Endothelial cell of umbilical vein (primary cell): ENCODE results near the gene C4orf50. TPM values are rescaled to one million over a fixed set of nuclear protein-coding genes. Genes with fewer than 3 reads are reported as not detected.

Experiments
- BruUV-seq: library from RNA; stranded (reverse); fragments of 400-500 nt; replicated peaks from 2 replicates; lab custom pipeline; 2021; lab: Mats Ljungman, UMichigan
- CTCF ChIA-PET: fragments of 300-600, 350-600 bp; sonication (Branson Sonifier 250); formaldehyde crosslinking; loops from one replicate; lab custom pipeline; 2021; ENCODE audit warnings: antibody characterized with exemption, inconsistent platforms; lab: Charles Lee
- POLR2A ChIA-PET: fragments of 300-600, 350-600 bp; sonication (Branson Sonifier 250); formaldehyde crosslinking; loops from one replicate; lab custom pipeline; 2021; ENCODE audit warnings: antibody characterized with exemption, inconsistent platforms; lab: Charles Lee
- DNase-seq: peaks from one replicate; pipeline ENCODE4 v3.0.0-alpha.2; 2011; ENCODE audit warnings: low read depth, low spot score
- FAIRE-seq: peaks from 2 replicates; lab custom pipeline; 2011; peaks lifted over from hg19 to GRCh38; lab: Jason Lieb, UNC
- H2AFZ ChIP-seq: 2 replicates; pipeline ENCODE4 v1.6.0; 2012; ENCODE audit warnings: low read depth, low read length, control low read depth, inconsistent platforms
- H3K27ac ChIP-seq: 2 replicates; pipeline ENCODE4 v1.5.1; 2011; ENCODE audit warnings: low read depth, mild to moderate bottlenecking, control low read depth, low read length, moderate library complexity; ENCODE audit not compliant: insufficient read depth
- H3K27me3 ChIP-seq, 2 experiments: 2 replicates each; pipeline versions ENCODE4 v1.6.0 to v1.6.1; 2011; ENCODE audit warnings: low read length in 2 of 2, mixed read lengths in 1 of 2; ENCODE audit not compliant: control insufficient read depth in 2 of 2, insufficient read depth in 2 of 2
- H3K36me3 ChIP-seq, 2 experiments: 2 replicates in 1 of 2; 3 replicates in 1 of 2; pipeline ENCODE4 v1.5.1; 2011; ENCODE audit warnings: low read length in 2 of 2, mild to moderate bottlenecking in 1 of 2, moderate library complexity in 1 of 2; ENCODE audit not compliant: control insufficient read depth in 2 of 2, insufficient read depth in 2 of 2; ENCODE audit errors: extremely low read depth in 1 of 2
- H3K4me1 ChIP-seq: 3 replicates; pipeline ENCODE4 v1.5.1; 2011; ENCODE audit warnings: mild to moderate bottlenecking, low read length; ENCODE audit not compliant: control insufficient read depth, insufficient read depth; ENCODE audit errors: extremely low read depth
- H3K4me2 ChIP-seq: 2 replicates; pipeline ENCODE4 v1.6.1; 2011; ENCODE audit warnings: low read length, control low read depth, mixed read lengths; ENCODE audit not compliant: insufficient read depth
- H3K4me3 ChIP-seq, 3 experiments: fragments of 200-600 bp in 1 of 3; sonication (generic), shearing (Covaris generic) in 1 of 3; replicated peaks in 1 of 3; 2 replicates each; pipeline ENCODE4 v1.5.1; 2011 to 2016; ENCODE audit warnings: control low read depth in 3 of 3, low read length in 3 of 3, mild to moderate bottlenecking in 2 of 3, inconsistent platforms in 1 of 3, low read depth in 1 of 3, moderate library complexity in 1 of 3; ENCODE audit not compliant: insufficient read depth in 1 of 3
- H3K79me2 ChIP-seq: 2 replicates; pipeline ENCODE4 v1.6.0; 2012; ENCODE audit warnings: low read length, inconsistent platforms; ENCODE audit not compliant: control insufficient read depth, insufficient read depth
- H3K9ac ChIP-seq: replicated peaks from 2 replicates; pipeline ENCODE3; 2011; ENCODE audit warnings: low read length, control low read depth; ENCODE audit not compliant: insufficient read depth; ENCODE audit errors: extremely low read depth
- H3K9me1 ChIP-seq: replicated peaks from 3 replicates; pipeline ENCODE4 v1.6.0; 2011; ENCODE audit warnings: mild to moderate bottlenecking, low read length; ENCODE audit not compliant: control insufficient read depth, insufficient read depth; ENCODE audit errors: extremely low read depth
- H3K9me3 ChIP-seq: replicated peaks from 2 replicates; pipeline ENCODE4 v1.5.1; 2012; ENCODE audit warnings: low read length, inconsistent platforms; ENCODE audit not compliant: control insufficient read depth, insufficient read depth
- H4K20me1 ChIP-seq: replicated peaks from 2 replicates; pipeline ENCODE3; 2011; ENCODE audit warnings: mild to moderate bottlenecking, low read length; ENCODE audit not compliant: control insufficient read depth, insufficient read depth; ENCODE audit errors: extremely low read depth
- CTCF ChIP-seq, 2 donors: IDR thresholded peaks; 1 replicate in 1 of 2; 2 replicates in 1 of 2; pipeline ENCODE4 v1.5.1; 2011; ENCODE audit warnings: low read length in 2 of 2, mild to moderate bottlenecking in 2 of 2, moderate library complexity in 2 of 2, control low read depth in 1 of 2, inconsistent platforms in 1 of 2, low read depth in 1 of 2; ENCODE audit not compliant: insufficient read depth in 1 of 2; ENCODE audit errors: extremely low read depth in 1 of 2
- EZH2 ChIP-seq: IDR thresholded peaks from 2 replicates; pipeline ENCODE4 v1.6.1; 2012; ENCODE audit warnings: borderline replicate concordance, low read depth, mild to moderate bottlenecking, moderate library complexity, low read length, inconsistent platforms; ENCODE audit not compliant: severe bottlenecking
- FOS ChIP-seq: IDR thresholded peaks from 2 replicates; pipeline ENCODE4 v1.6.1; 2011; ENCODE audit warnings: mild to moderate bottlenecking, low read length, moderate library complexity, borderline replicate concordance; ENCODE audit not compliant: insufficient read depth
- GATA2 ChIP-seq: IDR thresholded peaks from 2 replicates; pipeline ENCODE4 v1.7.0; 2011; ENCODE audit warnings: low read depth, mild to moderate bottlenecking, moderate library complexity, mixed read lengths, low read length; ENCODE audit not compliant: insufficient read length, insufficient read depth
- JUN ChIP-seq: IDR thresholded peaks from 2 replicates; pipeline ENCODE4 v1.6.1; 2011; ENCODE audit warnings: borderline replicate concordance, low read depth; ENCODE audit not compliant: insufficient read length, insufficient read depth
- MAX ChIP-seq: IDR thresholded peaks from 2 replicates; pipeline ENCODE4 v1.6.1; 2011; ENCODE audit not compliant: insufficient read depth, insufficient read length
- MYC ChIP-seq: IDR thresholded peaks from one replicate; pipeline ENCODE4 v1.6.1; 2011; ENCODE audit warnings: mild to moderate bottlenecking, low read depth, low read length
- POLR2A ChIP-seq: IDR thresholded peaks from 2 replicates; pipeline ENCODE4 v1.6.1; 2012; ENCODE audit warnings: low read depth, mild to moderate bottlenecking, control low read depth, low read length
- POLR2AphosphoS5 ChIP-seq: IDR thresholded peaks from 2 replicates; pipeline ENCODE4 v1.6.1; 2012; ENCODE audit warnings: low read depth, mild to moderate bottlenecking, control low read depth, low read length, moderate library complexity; ENCODE audit not compliant: insufficient read depth
- dilution Hi-C: fragments of 300-500 bp; cut with MboI; formaldehyde crosslinking; loops from one replicate; pipeline ENCODE4 v1.15.0; 2019; ENCODE audit warnings: low sequenced_read_pairs; ENCODE audit not compliant: extremely low pct_ligation_motif_present
- intact Hi-C: fragments of 100-400 bp; cut with micrococcal nuclease; formaldehyde crosslinking; loops from one replicate; pipeline ENCODE4 v1.10.0; 2022
- polyA plus RNA-seq, 4 experiments: library from polyadenylated mRNA; depleted of rRNA in 3 of 4; stranded (reverse) in 3 of 4; unstranded in 1 of 4; fragments of >200 nt; gene quantifications; 2 replicates each; pipeline versions ENCODE4 v1.2.1 to v1.2.3, GENCODE V29; 2011 to 2012; ENCODE audit warnings: missing spikeins in 1 of 4
- total RNA-seq: library from RNA; stranded (reverse); gene quantifications from 2 replicates; pipeline ENCODE4 v1.2.3, GENCODE V29; 2021

The C4orf50 gene
- total and polyA plus RNA-seq, 2 donors (not counting 3 experiments of a cell fraction or from before 2014, with no cell fraction given): not detected

DNA sequence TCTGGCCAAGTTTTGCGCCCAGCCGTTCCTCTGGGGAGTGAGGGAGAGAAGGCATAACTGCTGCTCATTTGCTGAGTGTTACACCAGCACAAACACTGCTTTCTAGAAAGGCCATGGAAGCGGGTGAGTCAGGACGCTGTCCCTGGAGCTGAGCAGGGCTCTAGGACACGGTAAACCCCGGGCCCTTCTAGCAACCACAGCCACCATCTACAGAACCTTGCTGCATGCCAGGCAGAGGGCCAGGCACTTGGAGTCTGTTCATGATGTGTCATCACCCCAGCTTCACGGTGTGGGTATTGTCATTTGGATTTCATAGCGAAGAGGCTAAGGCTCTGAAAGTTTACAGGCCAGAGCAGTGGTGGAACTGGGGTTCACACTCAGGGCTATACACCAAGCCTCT lies 31.8 kb upstream of the C4orf50 start:
- dilution Hi-C loops (no loop called here), intact Hi-C loops (no loop called here)
- no peaks in the 10 kb centered on the region for H3K9me1 ChIP-seq
- no peak for FAIRE-seq
- H3K4me3 ChIP-seq: no peak overlapping the region
- H3K27me3 ChIP-seq: no peaks in the 10 kb centered on the region
- BruUV-seq: no TSS peak
- H2AFZ ChIP-seq: no peak overlapping the region
- H4K20me1 ChIP-seq: no peaks in the 10 kb centered on the region
- H3K79me2 ChIP-seq: no peaks in the 10 kb centered on the region
- H3K36me3 ChIP-seq: no peaks in the 10 kb centered on the region
- no peak overlapping the region for H3K9ac ChIP-seq
- no peak for DNase-seq
- H3K4me1 ChIP-seq: no peaks in the 10 kb centered on the region
- CTCF ChIA-PET: no interaction called here
- no peak for TF ChIP-seq POLR2AphosphoS5
- TF ChIP-seq GATA2: no peak
- TF ChIP-seq POLR2A: no peak
- no peak for TF ChIP-seq MYC
- TF ChIP-seq FOS: no peak
- TF ChIP-seq CTCF (IDR thresholded peaks at IDR 0.05; ENCODE audit: extremely low read depth in 1 of 2, insufficient read depth in 1 of 2, low read depth in 1 of 2, low read length in 2 of 2): no peak
- no peak for TF ChIP-seq EZH2
- no peak for TF ChIP-seq JUN
- TF ChIP-seq MAX: no peak
- no peaks in the 10 kb centered on the region for H3K9me3 ChIP-seq
- no peak overlapping the region for H3K4me2 ChIP-seq
- H3K27ac ChIP-seq: no peak overlapping the region
- POLR2A ChIA-PET: no interaction called here
